ENCODE data around the gene MTA1. TPM values are rescaled to one million over a fixed set of nuclear protein-coding genes. Genes with fewer than 3 reads are reported as not detected.

The MTA1 gene
- polyA plus RNA-seq, 4 donors, result 28.4 to 98.9 (median 51.9) TPM

GRCh38 chr14:105437723-105438500 is 18.3 kb downstream of the MTA1 start:
- no peak overlapping the region for H3K4me3 ChIP-seq (ENCODE audit: low read depth in 1 of 3, low read length in 3 of 3)
- H3K36me3 ChIP-seq (ENCODE audit: control insufficient read depth in 3 of 3, insufficient read depth in 2 of 3, low read depth in 1 of 3, low read length in 3 of 3), result peaks cover 0 to 49% (median 0%) of the 10 kb centered on the region in 3 donors
- DNase-seq (no peak), FAIRE-seq (no peak)
- 92 to 97% (median 96%) methylated on average over 16 to 18 of the region's 18 CpGs for WGBS, 3 donors
- no peaks in the 10 kb centered on the region for H3K9me3 ChIP-seq (ENCODE audit: control insufficient read depth in 2 of 2, insufficient read depth in 1 of 2, low read depth in 1 of 2, low read length in 1 of 2)
- H3K27ac ChIP-seq (ENCODE audit: low read depth in 1 of 3, low read length in 2 of 3), result no peak overlapping the region
- no peaks in the 10 kb centered on the region for H3K4me1 ChIP-seq (ENCODE audit: control insufficient read depth in 3 of 3, insufficient read depth in 2 of 3, low read depth in 1 of 3, low read length in 2 of 3)
- H3K27me3 ChIP-seq (ENCODE audit: control insufficient read depth in 3 of 3, insufficient read depth in 3 of 3, low read length in 3 of 3), result no peaks in the 10 kb centered on the region

GRCh38 chr14:105439179-105439578 is 19.6 kb downstream of the MTA1 start:
- no peak for DNase-seq
- peaks cover 0 to 54% (median 0%) of the 10 kb centered on the region in 3 donors for H3K36me3 ChIP-seq (ENCODE audit: control insufficient read depth in 3 of 3, insufficient read depth in 2 of 3, low read depth in 1 of 3, low read length in 3 of 3)
- no peaks in the 10 kb centered on the region for H3K4me1 ChIP-seq (ENCODE audit: control insufficient read depth in 3 of 3, insufficient read depth in 2 of 3, low read depth in 1 of 3, low read length in 2 of 3)
- 91 to 98% (median 93%) methylated on average over 11 of the region's 11 CpGs for WGBS, 3 donors
- FAIRE-seq, result no peak
- no peak overlapping the region for H3K27ac ChIP-seq (ENCODE audit: low read depth in 1 of 3, low read length in 2 of 3)
- no peak overlapping the region for H3K4me3 ChIP-seq (ENCODE audit: low read depth in 1 of 3, low read length in 3 of 3)
- no peaks in the 10 kb centered on the region for H3K9me3 ChIP-seq (ENCODE audit: control insufficient read depth in 2 of 2, insufficient read depth in 1 of 2, low read depth in 1 of 2, low read length in 1 of 2)
- no peaks in the 10 kb centered on the region for H3K27me3 ChIP-seq (ENCODE audit: control insufficient read depth in 3 of 3, insufficient read depth in 3 of 3, low read length in 3 of 3)

DNA sequence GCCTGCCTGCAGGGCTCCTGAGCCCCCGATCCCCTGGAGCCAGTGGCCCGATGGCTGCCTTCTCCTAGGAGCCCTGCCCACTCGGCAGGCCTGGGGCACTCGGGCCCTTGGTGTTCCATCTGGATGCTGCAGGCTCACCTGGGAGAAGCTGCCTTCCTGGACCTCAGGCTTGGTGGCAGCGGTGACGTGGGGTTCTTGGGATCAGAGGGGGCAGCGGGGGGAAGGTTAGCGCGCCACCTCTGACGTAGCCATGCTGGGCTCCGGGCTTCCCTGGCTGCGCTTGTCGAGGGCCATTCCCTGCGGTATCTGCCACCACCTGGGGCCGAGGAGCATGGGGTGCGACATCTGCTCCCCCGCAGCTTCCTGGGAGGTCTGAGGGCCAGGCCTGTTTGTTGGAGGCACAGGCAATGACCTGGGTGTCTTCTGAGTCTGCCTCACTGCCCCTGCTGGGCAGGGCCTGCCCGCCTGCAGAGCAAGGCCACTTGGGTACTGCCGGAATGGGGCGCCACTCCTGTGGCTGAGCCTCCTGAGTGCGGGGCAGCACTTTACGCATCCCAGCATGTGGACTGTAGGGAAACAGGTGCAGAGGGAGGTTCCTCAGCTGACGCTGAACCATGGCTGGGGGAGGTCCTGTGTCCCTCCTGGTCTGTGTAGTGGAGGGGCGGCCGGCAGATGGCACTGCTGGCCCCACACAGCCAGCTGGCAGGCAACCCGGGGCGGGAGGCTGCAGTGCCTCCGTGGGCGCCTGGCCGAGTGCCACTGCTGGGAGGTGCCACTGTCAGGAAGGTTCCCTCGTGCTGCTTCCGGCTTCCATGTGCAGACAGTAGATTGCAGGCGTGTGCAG is 20.3 kb downstream of the MTA1 start:
- H3K36me3 ChIP-seq (ENCODE audit: control insufficient read depth in 3 of 3, insufficient read depth in 2 of 3, low read depth in 1 of 3, low read length in 3 of 3), result peaks cover 0 to 57% (median 0%) of the 10 kb centered on the region in 3 donors
- WGBS, 3 donors, result 92 to 93% (median 93%) methylated on average over 32 to 33 of the region's 33 CpGs
- H3K4me1 ChIP-seq (ENCODE audit: control insufficient read depth in 3 of 3, insufficient read depth in 2 of 3, low read depth in 1 of 3, low read length in 2 of 3), result no peaks in the 10 kb centered on the region
- FAIRE-seq (no peak), DNase-seq (no peak)
- no peak overlapping the region for H3K4me3 ChIP-seq (ENCODE audit: low read depth in 1 of 3, low read length in 3 of 3)
- no peaks in the 10 kb centered on the region for H3K27me3 ChIP-seq (ENCODE audit: control insufficient read depth in 3 of 3, insufficient read depth in 3 of 3, low read length in 3 of 3)
- no peaks in the 10 kb centered on the region for H3K9me3 ChIP-seq (ENCODE audit: control insufficient read depth in 2 of 2, insufficient read depth in 1 of 2, low read depth in 1 of 2, low read length in 1 of 2)
- no peak overlapping the region for H3K27ac ChIP-seq (ENCODE audit: low read depth in 1 of 3, low read length in 2 of 3)

DNA sequence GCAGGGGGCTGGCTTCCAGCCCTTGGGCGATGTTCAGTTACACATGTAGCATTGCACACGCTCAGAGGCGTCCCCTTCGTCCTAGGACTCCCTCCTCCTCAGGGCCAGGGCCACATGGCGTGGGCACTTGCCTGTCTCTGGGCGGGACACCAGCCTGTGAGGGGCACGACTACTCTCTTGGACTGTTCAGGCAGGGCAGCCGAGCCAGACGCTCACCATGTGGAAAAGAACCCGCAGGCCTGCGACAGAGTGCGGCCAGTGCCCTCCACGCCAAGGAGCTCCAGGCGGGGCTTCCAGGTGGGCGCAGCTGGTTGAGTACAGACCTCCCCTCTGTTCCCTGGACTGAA is 20.9 kb downstream of the MTA1 start:
- 96 to 97% (median 96%) methylated on average over 14 to 15 of the region's 15 CpGs for WGBS, 3 donors
- Histone ChIP-seq H3K27me3 (ENCODE audit: control insufficient read depth in 3 of 3, insufficient read depth in 3 of 3, low read length in 3 of 3) (no peaks in the 10 kb centered on the region), H3K4me1 (ENCODE audit: control insufficient read depth in 3 of 3, insufficient read depth in 2 of 3, low read depth in 1 of 3, low read length in 2 of 3) (no peaks in the 10 kb centered on the region), H3K9me3 (ENCODE audit: control insufficient read depth in 2 of 2, insufficient read depth in 1 of 2, low read depth in 1 of 2, low read length in 1 of 2) (no peaks in the 10 kb centered on the region), H3K36me3 (ENCODE audit: control insufficient read depth in 3 of 3, insufficient read depth in 2 of 3, low read depth in 1 of 3, low read length in 3 of 3) (peaks cover 0 to 63% (median 0%) of the 10 kb centered on the region in 3 donors), H3K4me3 (ENCODE audit: low read depth in 1 of 3, low read length in 3 of 3) (no peak overlapping the region), H3K27ac (ENCODE audit: low read depth in 1 of 3, low read length in 2 of 3) (no peak overlapping the region)
- no peak for DNase-seq
- FAIRE-seq, result no peak

DNA sequence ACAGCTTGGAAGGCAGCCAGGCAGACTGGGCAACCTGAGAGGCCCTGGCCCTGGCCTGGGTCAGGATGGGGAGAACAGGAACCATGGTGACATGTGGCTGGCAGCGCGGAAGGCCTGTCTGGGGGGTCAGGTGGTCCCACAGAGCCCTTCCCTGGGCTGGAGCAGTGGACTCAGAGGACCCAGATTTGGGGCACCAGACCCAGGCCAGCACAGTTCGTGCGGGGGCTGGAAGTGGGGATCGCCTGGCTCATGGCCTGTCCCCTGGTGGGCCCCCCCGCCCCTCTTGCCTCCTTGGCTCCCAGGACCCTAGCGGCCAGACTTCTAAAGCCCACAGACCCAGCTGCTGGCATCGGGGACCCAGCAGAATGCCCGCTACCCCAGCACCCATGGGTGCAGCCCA is 21.4 kb downstream of the MTA1 start:
- WGBS, 3 donors, result 90 to 98% (median 97%) methylated on average over 5 to 9 of the region's 9 CpGs
- FAIRE-seq, result no peak
- peaks cover 0 to 67% (median 0%) of the 10 kb centered on the region in 3 donors for H3K36me3 ChIP-seq (ENCODE audit: control insufficient read depth in 3 of 3, insufficient read depth in 2 of 3, low read depth in 1 of 3, low read length in 3 of 3)
- no peaks in the 10 kb centered on the region for H3K27me3 ChIP-seq (ENCODE audit: control insufficient read depth in 3 of 3, insufficient read depth in 3 of 3, low read length in 3 of 3)
- no peaks in the 10 kb centered on the region for H3K4me1 ChIP-seq (ENCODE audit: control insufficient read depth in 3 of 3, insufficient read depth in 2 of 3, low read depth in 1 of 3, low read length in 2 of 3)
- no peak for DNase-seq
- H3K27ac ChIP-seq (ENCODE audit: low read depth in 1 of 3, low read length in 2 of 3), result no peak overlapping the region
- no peak overlapping the region for H3K4me3 ChIP-seq (ENCODE audit: low read depth in 1 of 3, low read length in 3 of 3)
- no peaks in the 10 kb centered on the region for H3K9me3 ChIP-seq (ENCODE audit: control insufficient read depth in 2 of 2, insufficient read depth in 1 of 2, low read depth in 1 of 2, low read length in 1 of 2)

DNA sequence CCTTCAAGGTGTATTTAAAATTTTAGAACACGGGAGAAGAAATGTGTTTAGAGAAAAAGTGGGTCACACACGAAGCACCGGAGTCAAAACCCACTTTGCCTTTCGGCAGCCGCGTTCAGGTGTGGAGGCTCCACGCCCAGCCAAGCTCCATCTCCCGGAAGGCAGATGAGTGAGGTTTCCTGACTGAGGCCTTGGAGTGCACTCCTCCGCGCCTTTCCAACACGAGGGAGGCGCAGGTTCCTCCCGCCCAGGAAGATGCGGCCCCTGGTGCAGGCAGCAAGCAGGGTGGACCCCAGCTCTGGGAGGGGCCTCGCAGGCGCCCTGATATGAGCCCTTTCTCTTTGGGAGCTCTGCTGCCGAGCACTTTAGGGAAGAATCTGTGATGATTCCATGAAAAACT is 22.5 kb downstream of the MTA1 start:
- whole genome bisulfite sequencing, 3 donors, result 81 to 84% (median 84%) methylated on average over 17 of the region's 17 CpGs

DNA sequence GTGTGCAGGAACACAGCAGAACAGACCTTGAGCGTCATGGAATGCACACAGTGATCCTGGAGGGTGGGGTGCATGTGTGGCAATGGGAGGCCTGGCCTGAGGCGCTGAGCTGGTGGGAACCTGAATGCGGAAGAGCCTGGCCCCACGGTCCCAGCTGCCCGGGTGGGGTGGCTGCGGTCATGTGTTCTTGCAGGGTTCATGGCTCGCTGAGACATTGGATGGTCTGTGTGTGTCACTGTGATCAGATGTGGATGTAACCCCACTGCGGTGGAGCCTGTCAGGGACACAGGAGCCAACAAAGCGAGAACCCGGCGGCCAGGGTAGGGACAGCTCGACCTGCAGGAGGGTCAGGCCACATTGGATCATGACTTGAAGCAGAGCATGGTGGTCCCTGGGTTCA is 23.2 kb downstream of the MTA1 start:
- Histone ChIP-seq H3K36me3 (ENCODE audit: control insufficient read depth in 3 of 3, insufficient read depth in 2 of 3, low read depth in 1 of 3, low read length in 3 of 3) (peaks cover 0 to 72% (median 0%) of the 10 kb centered on the region in 3 donors), H3K27ac (ENCODE audit: low read depth in 1 of 3, low read length in 2 of 3) (no peak overlapping the region), H3K9me3 (ENCODE audit: control insufficient read depth in 2 of 2, insufficient read depth in 1 of 2, low read depth in 1 of 2, low read length in 1 of 2) (no peaks in the 10 kb centered on the region), H3K27me3 (ENCODE audit: control insufficient read depth in 3 of 3, insufficient read depth in 3 of 3, low read length in 3 of 3) (no peaks in the 10 kb centered on the region), H3K4me3 (ENCODE audit: low read depth in 1 of 3, low read length in 3 of 3) (no peak overlapping the region), H3K4me1 (ENCODE audit: control insufficient read depth in 3 of 3, insufficient read depth in 2 of 3, low read depth in 1 of 3, low read length in 2 of 3) (peaks cover 0 to 6% (median 0%) of the 10 kb centered on the region in 3 donors)
- DNase-seq (no peak), FAIRE-seq (no peak)
- 88 to 89% (median 89%) methylated on average over 12 of the region's 12 CpGs for WGBS, 3 donors

More for the DNA sequence above, 22.5 kb downstream of the MTA1 start:
- Histone ChIP-seq H3K4me3 (ENCODE audit: low read depth in 1 of 3, low read length in 3 of 3) (no peak overlapping the region), H3K27ac (ENCODE audit: low read depth in 1 of 3, low read length in 2 of 3) (no peak overlapping the region), H3K4me1 (ENCODE audit: control insufficient read depth in 3 of 3, insufficient read depth in 2 of 3, low read depth in 1 of 3, low read length in 2 of 3) (peaks cover 0 to 5% (median 0%) of the 10 kb centered on the region in 3 donors), H3K27me3 (ENCODE audit: control insufficient read depth in 3 of 3, insufficient read depth in 3 of 3, low read length in 3 of 3) (no peaks in the 10 kb centered on the region), H3K9me3 (ENCODE audit: control insufficient read depth in 2 of 2, insufficient read depth in 1 of 2, low read depth in 1 of 2, low read length in 1 of 2) (no peaks in the 10 kb centered on the region), H3K36me3 (ENCODE audit: control insufficient read depth in 3 of 3, insufficient read depth in 2 of 3, low read depth in 1 of 3, low read length in 3 of 3) (peaks cover 0 to 75% (median 0%) of the 10 kb centered on the region in 3 donors)
- FAIRE-seq (no peak), DNase-seq (no peak)

DNA sequence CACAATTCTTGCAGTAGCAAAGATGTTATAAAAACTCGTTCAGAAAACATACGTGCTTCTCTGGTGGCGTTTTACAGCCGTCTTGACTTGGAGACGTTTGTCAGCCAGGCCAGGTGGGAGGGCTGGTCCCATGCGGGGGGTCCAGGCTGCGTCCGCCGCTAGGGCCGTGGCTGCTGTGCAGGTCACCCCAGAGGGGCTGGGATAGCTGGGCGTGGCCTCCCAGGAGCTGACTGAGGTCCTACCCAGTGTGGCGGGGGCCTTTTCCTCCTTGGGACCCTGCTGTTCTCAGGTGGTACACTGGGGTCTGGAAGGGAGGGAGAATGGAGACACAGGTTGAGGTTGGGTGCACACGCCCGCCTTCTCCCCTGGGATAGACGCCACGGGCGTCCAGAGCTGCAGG is 25.2 kb downstream of the MTA1 start:
- Histone ChIP-seq H3K4me1 (ENCODE audit: control insufficient read depth in 3 of 3, insufficient read depth in 2 of 3, low read depth in 1 of 3, low read length in 2 of 3) (peaks cover 0 to 6% (median 0%) of the 10 kb centered on the region in 3 donors), H3K36me3 (ENCODE audit: control insufficient read depth in 3 of 3, insufficient read depth in 2 of 3, low read depth in 1 of 3, low read length in 3 of 3) (peaks cover 0 to 64% (median 0%) of the 10 kb centered on the region in 3 donors), H3K4me3 (ENCODE audit: low read depth in 1 of 3, low read length in 3 of 3) (no peak overlapping the region), H3K27ac (ENCODE audit: low read depth in 1 of 3, low read length in 2 of 3) (no peak overlapping the region), H3K9me3 (ENCODE audit: control insufficient read depth in 2 of 2, insufficient read depth in 1 of 2, low read depth in 1 of 2, low read length in 1 of 2) (no peaks in the 10 kb centered on the region), H3K27me3 (ENCODE audit: control insufficient read depth in 3 of 3, insufficient read depth in 3 of 3, low read length in 3 of 3) (no peaks in the 10 kb centered on the region)
- DNase-seq (no peak), FAIRE-seq (no peak)
- WGBS, 3 donors, result 88 to 90% (median 89%) methylated on average over 16 to 17 of the region's 17 CpGs
